GM21723 (cell line): Measurements from ENCODE around the gene KLC1.
"Not testable (repeated sequence)": the region's sequence is repeated elsewhere in the genome, so short reads cannot be mapped to it uniquely, and the experiment has no call there.

Experiments
- ATAC-seq: cut with Tn5 transposase; IDR thresholded peaks from one replicate; pipeline ENCODE4 v1.9.1; 2021; ENCODE audit warnings: mild to moderate bottlenecking, moderate library complexity; ENCODE audit not compliant: unreplicated experiment

The KLC1 gene

DNA sequence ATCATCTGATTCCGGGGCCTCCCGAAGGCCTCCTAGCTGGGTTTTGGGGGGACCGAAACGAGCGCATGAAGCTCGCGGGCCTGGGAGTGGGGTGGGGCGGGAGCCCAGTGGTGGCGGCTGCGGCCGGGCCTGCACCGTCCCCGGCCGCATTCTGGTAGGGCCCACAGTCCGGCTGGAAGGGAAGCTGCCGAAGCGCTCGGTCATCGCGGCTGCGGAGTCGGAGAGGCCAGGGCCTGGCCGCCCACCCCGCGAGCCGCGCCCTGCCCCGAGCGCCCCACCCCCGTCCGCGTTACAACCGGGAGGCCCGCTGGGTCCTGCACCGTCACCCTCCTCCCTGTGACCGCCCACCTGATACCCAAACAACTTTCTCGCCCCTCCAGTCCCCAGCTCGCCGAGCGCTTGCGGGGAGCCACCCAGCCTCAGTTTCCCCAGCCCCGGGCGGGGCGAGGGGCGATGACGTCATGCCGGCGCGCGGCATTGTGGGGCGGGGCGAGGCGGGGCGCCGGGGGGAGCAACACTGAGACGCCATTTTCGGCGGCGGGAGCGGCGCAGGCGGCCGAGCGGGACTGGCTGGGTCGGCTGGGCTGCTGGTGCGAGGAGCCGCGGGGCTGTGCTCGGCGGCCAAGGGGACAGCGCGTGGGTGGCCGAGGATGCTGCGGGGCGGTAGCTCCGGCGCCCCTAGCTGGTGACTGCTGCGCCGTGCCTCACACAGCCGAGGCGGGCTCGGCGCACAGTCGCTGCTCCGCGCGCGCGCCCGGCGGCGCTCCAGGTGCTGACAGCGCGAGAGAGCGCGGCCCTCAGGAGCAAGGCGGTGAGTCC lies at the start of gene KLC1:
TSS of gene KLC1 (plus strand) at position 528 of the 819 bp plus-strand sequence. CDS start 25,354 bp downstream, outside the sequence.
- ATAC-seq, result peak; percentile 53

DNA sequence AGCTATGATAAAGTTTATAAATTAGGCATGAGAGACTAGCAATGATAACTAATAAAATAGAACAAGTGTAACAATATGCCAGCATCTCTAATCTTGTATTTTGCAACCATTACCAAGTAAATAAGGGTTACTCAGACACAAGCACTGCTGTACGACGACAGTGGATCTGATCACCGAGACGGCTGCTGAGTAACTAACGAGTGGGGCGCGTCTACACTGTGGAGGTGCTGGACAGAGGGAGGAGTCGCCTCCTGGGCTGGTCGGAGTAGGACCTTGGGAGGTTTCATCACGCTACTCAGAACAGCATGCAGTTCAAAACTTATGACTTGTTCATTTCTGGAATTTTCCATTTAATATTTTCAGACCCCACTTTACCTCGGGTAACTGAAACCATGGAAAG lies 47.8 kb upstream of the KLC1 start:
- ATAC-seq, result no peak

DNA sequence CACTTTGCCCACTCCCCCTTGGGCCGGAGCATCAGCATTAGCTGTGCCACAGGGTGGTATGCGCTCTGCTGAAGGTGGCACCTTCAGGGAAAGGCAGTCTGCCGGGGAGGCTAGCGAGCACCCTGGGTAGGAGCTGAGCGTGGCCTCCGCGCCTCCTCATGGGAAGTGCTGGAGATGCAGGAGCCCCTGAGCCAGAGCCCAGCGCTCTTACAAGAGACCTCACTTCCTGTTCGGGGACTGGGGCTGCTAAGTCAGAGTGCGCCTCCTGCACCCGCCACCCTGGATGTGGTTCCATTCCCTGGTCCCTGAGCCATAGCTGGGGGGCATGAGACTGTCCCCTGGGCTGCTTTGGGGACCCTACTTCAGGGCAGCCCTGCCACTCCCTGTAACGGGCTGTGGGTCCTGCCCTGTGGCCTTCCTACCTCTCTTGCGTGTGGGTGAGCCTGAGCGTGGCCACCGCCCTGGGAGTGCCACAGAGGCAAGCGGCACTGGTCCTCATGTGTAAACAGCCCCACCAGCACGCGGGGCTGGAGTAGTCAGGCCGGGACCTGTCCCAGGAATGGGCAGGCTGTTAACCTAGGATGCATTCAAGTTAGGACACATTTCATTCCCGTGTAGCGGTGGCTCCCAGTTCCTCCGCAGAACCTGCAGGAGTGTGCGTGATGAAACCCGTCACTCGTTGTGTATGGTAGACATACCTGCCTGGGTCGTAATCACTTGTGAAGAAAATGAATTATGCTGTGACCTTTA lies 46.9 kb upstream of the KLC1 start:
- no peak for ATAC-seq

GRCh38 chr14:103584326-103584915 lies 44.6 kb upstream of the KLC1 start:
- ATAC-seq, result no peak

GRCh38 chr14:103593577-103593976 lies 35.4 kb upstream of the KLC1 start:
- peak; percentile 96 for ATAC-seq

- ATAC-seq, result no peak
Observed at GRCh38 chr14:103594265-103594664, 34.7 kb upstream of the KLC1 start.

GRCh38 chr14:103597623-103598377 lies 31.2 kb upstream of the KLC1 start:
- no peak for ATAC-seq

GRCh38 chr14:103600503-103600902 lies 28.5 kb upstream of the KLC1 start:
- no peak for ATAC-seq

DNA sequence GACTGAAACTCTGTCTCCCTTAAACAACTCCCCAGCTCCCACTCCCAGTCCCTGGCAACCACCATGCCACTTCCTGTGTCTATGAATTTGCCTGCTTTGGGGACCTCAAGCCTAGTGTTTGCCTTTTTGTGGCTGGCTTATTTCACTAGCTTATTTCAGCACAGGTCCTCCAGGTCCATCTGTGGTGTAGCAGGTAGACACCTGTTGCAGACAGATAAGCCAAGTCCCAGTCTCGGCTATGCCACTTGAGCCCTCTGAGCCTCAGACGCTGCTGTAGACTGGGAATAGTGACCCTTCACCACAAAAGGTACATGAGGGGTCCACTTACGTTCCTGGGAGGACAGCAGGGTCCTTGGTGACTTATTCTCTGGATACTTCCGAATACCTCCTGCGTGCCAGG lies 24.4 kb upstream of the KLC1 start:
- ATAC-seq, result no peak

DNA sequence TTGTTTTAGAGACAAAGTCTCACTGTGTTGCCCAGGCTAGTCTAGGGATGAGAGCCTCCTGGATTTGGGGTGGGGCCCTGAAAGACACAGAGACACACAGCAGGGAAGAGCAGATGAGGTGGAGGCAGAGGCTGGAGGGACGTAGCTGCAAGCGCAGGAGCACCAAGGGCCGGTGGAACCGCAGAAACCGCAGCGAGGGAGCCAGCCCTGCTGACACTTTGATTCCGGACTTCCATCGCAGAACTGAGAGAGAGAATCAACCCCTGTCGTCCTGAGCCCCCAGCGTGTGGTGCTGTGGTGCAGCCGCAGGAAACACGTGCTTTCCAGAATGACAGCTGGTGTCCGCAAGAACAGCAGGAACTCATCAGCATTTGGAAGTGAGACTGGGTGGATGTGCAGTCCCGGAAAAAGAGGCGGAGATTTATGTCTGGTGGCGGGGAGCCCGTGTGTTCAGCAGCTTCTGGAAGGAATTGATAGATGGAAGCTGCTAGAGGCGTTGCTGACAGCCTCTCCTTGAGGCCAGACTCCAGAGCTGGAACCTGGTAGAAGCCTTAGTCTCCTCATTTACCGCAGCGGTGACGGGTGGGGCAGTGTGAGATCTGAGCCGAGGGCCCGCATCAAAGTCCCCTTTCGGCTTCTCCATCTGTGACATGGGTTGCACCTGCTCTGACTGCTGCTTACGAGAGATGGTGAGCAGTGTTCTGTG lies 21.9 kb upstream of the KLC1 start:
- ATAC-seq, result peak; percentile 87

DNA sequence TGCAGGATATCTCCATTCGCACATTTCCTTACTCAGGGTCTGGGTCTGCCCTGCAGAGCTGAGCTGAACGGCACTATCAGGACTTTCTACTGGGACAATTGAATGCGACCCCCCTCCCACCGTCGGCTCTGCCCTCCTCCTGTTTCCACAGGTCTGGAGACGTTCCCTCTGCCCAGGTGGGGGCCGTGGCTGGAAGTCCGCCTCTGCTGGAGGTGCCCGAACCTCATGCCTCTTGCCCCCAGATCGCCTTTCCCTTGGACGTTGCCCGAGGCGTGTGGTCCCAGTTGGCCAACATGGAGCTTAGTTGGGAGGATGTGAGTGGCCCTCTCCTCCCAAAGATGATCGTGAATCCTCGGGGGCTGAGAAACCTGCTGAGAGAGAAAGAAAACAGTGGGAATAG lies 21.2 kb upstream of the KLC1 start:
- ATAC-seq, result no peak

DNA sequence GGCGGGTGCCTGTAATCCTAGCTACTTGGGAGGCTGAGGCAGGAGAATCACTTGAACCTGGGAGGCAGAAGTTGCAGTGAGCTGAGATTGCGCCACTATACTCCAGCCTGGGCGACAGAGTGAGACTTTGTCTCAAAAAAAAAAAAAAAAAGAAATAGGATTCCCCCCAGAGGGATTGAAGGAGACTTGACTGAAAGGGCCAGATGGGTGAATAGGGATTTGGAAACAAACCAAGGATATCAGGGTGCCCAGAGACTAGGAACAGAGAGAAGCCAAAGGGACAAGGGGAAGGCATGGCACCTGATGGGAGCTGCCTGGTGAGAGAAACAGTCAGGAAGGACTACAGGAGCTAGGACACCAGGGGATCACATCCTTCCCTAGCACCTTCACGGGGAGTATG lies 19.9 kb upstream of the KLC1 start:
- not testable (repeated sequence) for ATAC-seq

- no peak for ATAC-seq
Observed at GRCh38 chr14:103611215-103611614, 17.8 kb upstream of the KLC1 start.

GRCh38 chr14:103613517-103613916 lies 15.5 kb upstream of the KLC1 start:
- ATAC-seq, result no peak

DNA sequence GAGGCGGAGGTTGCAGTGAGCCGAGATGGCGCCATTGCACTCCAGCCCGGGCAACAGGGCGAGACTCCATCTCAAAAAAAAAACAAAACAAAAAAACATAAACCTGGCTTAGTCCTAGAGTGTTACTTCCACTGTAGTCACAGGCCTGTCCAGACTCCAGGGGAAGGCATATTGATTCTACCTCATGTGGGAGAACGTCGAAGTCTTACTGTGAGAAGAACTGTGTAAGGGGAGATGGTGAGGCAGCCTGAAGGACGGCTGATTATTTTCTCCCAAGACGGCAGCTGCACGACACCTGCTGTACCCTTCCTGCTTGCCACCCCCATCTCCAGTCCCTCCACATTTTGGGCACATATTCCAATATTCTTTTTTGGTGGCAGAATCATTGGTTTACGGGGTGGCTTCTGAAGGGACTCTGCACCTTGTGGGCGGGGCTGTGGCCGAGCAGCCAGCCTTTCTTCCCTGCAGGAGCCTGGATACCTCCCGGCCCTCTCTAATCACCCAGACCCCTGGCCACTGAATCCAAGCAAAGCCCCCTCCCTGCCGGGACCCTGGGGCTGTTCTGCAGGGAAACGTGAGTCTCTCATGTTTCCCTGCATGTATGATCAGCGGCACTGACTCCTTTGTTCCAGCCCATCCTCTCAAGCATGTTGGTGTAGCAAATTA lies 12.2 kb upstream of the KLC1 start:
- ATAC-seq, result no peak

DNA sequence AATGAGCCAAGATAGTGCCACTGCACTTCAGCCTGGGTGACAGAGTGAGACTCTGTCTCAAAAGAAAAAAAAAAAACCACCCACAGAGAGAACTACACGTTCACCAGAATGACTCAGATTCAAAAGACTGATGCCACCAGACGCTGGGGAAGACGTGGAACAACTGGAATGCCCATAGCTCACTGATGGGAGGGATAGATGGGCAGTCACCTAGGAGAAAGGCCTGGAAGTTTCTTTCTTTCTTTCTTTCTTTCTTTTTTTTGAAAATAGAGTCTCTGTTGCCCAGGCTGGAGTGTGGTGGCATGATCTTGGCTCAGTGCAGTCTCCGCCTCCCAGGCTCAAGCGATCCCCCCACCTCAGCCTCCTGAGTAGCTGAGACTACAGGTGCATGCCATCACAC lies 10.0 kb upstream of the KLC1 start:
- ATAC-seq, result no peak

DNA sequence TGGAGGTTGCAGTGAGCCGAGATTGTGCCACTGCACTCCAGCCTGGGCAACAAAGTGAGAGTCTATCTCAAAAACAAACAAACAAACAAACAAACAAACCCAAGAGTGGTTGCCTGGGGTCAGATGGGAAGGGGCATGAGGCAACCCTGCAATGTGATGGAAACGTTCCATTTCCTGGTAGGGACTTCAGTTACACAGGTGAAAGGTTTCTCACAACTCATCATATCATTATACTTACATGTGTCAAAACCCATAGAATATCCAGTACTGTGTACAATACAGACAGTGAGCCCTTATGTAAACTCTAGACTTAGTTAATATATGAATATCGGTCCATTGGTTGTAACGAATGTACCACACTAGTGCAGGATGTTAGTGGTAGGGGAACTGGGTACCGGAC lies 7.2 kb upstream of the KLC1 start:
- no peak for ATAC-seq

DNA sequence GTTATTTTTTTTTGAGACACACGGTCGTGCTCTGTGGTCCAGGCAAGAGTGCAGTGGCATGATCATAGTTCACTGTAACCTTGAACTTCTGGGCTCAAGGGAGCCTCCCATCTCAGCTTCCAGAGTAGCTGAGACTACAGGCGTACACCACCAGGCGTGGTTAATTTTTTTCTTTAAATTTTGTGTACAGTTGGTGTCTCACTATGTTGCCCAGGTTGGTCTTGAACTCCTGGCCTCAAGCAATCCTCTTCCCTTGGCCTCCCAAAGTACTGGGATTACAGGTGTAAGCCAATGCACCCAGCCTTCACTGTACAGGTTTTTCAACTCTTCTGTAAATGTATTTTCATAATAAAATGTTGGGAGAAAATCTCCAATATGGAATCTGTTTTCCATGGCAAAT lies 5.7 kb upstream of the KLC1 start:
- ATAC-seq, result no peak

DNA sequence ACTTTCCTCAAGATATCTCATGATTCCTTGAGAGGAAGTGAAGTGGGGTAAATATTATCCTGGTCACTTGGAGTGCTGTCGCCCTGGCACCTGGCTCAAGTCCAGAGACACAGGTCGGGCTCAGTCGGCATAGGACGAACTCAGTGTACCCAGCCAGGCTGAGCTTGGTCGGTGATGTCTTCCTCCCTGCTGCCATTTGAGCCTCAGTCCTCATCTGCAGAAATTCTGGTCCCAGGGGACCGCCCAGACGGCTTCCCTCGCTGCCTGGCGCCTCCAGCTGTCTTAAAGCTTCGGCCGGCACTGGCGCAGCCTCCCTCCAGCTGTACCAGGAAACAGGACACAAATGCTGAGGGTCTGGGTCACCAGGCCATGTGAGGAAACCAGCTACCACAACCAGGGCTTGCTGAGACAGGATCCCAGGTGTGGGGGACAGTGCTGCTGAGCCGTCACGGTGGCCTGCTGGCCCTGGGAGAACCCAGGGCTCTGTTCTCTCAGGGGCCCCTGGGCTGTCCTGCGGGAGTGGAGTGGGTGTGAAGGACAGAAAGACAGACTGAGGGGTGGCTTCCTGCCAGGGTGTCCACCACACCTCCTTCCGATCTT lies 5.0 kb upstream of the KLC1 start:
- no peak for ATAC-seq

DNA sequence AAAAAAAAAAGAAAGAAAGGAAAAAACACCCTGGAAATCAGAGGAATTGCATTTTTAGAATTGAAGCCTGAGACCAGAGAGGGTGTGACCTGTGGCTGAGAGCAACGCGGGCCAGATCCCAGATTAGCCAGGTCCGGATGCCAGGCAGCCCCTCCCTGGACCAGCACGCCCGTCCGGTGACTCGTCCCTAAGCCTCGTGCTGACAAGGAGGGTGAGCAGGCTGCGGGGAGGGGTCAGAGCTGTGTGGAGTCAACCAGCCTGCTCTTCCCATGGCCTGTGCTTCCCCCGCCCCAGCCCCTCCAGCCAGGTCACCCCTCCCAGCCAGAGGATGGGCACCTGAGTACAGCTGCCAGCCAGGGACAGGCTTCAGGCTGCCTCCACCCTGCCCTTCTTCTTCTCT lies 4.2 kb upstream of the KLC1 start:
- ATAC-seq, result no peak
